ENCODE data around the gene TEC. TPM values are rescaled to one million over a fixed set of nuclear protein-coding genes. Genes with fewer than 3 reads are reported as not detected.

The TEC gene
- polyA plus RNA-seq, 1 donor from 2014 or later = not detected

GRCh38 chr4:48114412-48114811 lies 155.2 kb downstream of the TEC start (continued):
- no peak for TF ChIP-seq REST (IDR thresholded peaks at IDR 0.05; ENCODE audit: borderline replicate concordance)

GRCh38 chr4:48112017-48112667 lies 157.5 kb downstream of the TEC start:
- Histone ChIP-seq H3K9me3 (ENCODE audit: low read length) (no peaks in the 10 kb centered on the region), H3K36me3 (ENCODE audit: insufficient read depth, low read length) (no peaks in the 10 kb centered on the region), H3F3A (ENCODE audit: insufficient read depth, low read length, poor library complexity, severe bottlenecking) (no peaks in the 10 kb centered on the region), H3K79me2 (replicated peaks; ENCODE audit: insufficient read depth, low read length) (no peaks in the 10 kb centered on the region), H3K9me2 (ENCODE audit: insufficient read depth, low read length) (no peaks in the 10 kb centered on the region), H3K4me3 (ENCODE audit: low read length) (no peak overlapping the region), H3K9ac (ENCODE audit: low read length) (no peak overlapping the region), H3K27ac (ENCODE audit: low read length) (no peak overlapping the region), H3K27me3 (ENCODE audit: insufficient read depth, low read depth, low read length) (no peaks in the 10 kb centered on the region), H2AFZ (ENCODE audit: low read depth, low read length) (no peak overlapping the region), H3K4me2 (ENCODE audit: low read length) (no peak overlapping the region), H4K20me1 (ENCODE audit: insufficient read depth) (no peaks in the 10 kb centered on the region)
- TF ChIP-seq SMC3 (conservative IDR thresholded peaks at IDR 0.05; ENCODE audit: poor library complexity) (no peak), POLR2AphosphoS5 (IDR thresholded peaks at IDR 0.05) (no peak), TAF1 (IDR thresholded peaks at IDR 0.05; ENCODE audit: low read depth) (no peak), REST (IDR thresholded peaks at IDR 0.05; ENCODE audit: borderline replicate concordance) (no peak), RAD21 (conservative IDR thresholded peaks at IDR 0.05) (no peak), EZH2 (IDR thresholded peaks at IDR 0.05; ENCODE audit: borderline replicate concordance, insufficient read depth, low read length, poor library complexity, severe bottlenecking) (no peak), EP300 (conservative IDR thresholded peaks at IDR 0.05; ENCODE audit: poor library complexity, severe bottlenecking) (no peak), MXI1 (conservative IDR thresholded peaks at IDR 0.05; ENCODE audit: poor library complexity, severe bottlenecking) (no peak), CTCF (IDR thresholded peaks at IDR 0.05; ENCODE audit: poor library complexity, severe bottlenecking) (no peak)
